Left ventricle myocardium inferior (tissue), 1 donor: ENCODE measurements around the gene DAZL. TPM values are rescaled to one million over a fixed set of nuclear protein-coding genes. Genes with fewer than 3 reads are reported as not detected.

Experiments
- DNase-seq: peaks from one replicate; pipeline ENCODE4 v3.0.0-alpha.2; 2020
- H3K27ac ChIP-seq: fragments of 200-600 bp; replicated peaks from 2 replicates; pipeline ENCODE4 v1.8.0; 2021
- H3K27me3 ChIP-seq: fragments of 200-600 bp; 2 replicates; pipeline ENCODE4 v1.8.0; 2021; ENCODE audit warnings: low read depth
- H3K36me3 ChIP-seq: fragments of 200-600 bp; 2 replicates; pipeline ENCODE4 v1.8.0; 2021
- H3K4me1 ChIP-seq: fragments of 200-600 bp; 2 replicates; pipeline ENCODE4 v1.8.0; 2021
- H3K4me3 ChIP-seq: fragments of 200-600 bp; 2 replicates; pipeline ENCODE4 v1.8.0; 2021; ENCODE audit warnings: mild to moderate bottlenecking, moderate library complexity
- H3K9me3 ChIP-seq: fragments of 200-600 bp; replicated peaks from 2 replicates; pipeline ENCODE4 v1.8.0; 2021
- intact Hi-C: fragments of 100-400 bp; cut with micrococcal nuclease; formaldehyde crosslinking; loops from one replicate; pipeline ENCODE4 v1.11.0; 2022
- total RNA-seq: library from RNA; stranded (reverse); fragmentation: NEBNext Ultra II Directional; extraction: Animal tissue kit (Norgen Biotek cat#: 25700); gene quantifications from one replicate; pipeline ENCODE4 v1.2.1, GENCODE V29; 2021
- TF ChIP-seq, protein P1 (sequence below): fragments of 200-600 bp; IDR thresholded peaks from 2 replicates; pipeline ENCODE4 v1.8.0; 2021; ENCODE audit warnings: antibody characterized with exemption, mild to moderate bottlenecking, borderline replicate concordance
- donor health status: DM: no; HTN: yes; CAD: no; lungs with severe emphysema.

DAZL gene
- total RNA-seq, 1 donor from 2014 or later, result not detected

DNA sequence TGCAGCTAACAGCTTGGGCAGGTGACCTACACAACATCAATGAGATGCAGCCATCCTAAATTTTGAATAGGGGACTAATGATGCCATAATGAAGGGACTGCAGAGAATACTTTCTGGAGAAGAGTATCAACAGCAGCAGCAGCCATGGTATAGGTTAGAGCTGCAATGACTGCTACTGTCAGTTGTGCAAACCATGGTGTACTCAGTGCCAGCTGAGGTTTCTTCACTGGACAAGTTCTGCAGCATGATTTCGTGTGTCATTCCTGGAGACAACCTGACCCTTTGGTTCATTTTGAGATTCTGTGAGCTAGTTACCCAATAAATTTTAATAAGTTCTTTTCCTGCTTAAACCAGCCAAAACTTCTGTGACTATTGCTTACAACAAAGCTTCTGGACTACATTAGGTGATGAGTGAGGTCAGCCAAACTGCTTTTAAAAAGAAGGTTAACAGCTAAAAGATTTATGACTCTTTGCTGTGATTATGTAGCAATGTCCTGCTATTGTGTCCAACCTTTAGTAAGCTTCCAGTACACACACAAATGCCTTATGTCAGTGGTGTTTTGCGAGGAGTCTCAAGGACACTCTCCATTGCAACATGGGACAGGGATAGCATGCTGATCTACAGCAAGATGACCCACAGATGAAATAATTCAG is 4.8 kb upstream of the DAZL start:
- no peak overlapping the region for H3K27ac ChIP-seq
- H3K27me3 ChIP-seq, result no peaks in the 10 kb centered on the region
- no peak overlapping the region for H3K4me3 ChIP-seq
- DNase-seq, result no peak
- no peaks in the 10 kb centered on the region for H3K4me1 ChIP-seq
- H3K9me3 ChIP-seq, result no peaks in the 10 kb centered on the region
- no peaks in the 10 kb centered on the region for H3K36me3 ChIP-seq
- intact Hi-C loops, result loop anchor here (10.0 kb wide), 1 partner anchor 425 kb away; no protein-coding TSS in a partner anchor
- TF ChIP-seq, protein P1, sequence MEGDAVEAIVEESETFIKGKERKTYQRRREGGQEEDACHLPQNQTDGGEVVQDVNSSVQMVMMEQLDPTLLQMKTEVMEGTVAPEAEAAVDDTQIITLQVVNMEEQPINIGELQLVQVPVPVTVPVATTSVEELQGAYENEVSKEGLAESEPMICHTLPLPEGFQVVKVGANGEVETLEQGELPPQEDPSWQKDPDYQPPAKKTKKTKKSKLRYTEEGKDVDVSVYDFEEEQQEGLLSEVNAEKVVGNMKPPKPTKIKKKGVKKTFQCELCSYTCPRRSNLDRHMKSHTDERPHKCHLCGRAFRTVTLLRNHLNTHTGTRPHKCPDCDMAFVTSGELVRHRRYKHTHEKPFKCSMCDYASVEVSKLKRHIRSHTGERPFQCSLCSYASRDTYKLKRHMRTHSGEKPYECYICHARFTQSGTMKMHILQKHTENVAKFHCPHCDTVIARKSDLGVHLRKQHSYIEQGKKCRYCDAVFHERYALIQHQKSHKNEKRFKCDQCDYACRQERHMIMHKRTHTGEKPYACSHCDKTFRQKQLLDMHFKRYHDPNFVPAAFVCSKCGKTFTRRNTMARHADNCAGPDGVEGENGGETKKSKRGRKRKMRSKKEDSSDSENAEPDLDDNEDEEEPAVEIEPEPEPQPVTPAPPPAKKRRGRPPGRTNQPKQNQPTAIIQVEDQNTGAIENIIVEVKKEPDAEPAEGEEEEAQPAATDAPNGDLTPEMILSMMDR, result no peak

DNA sequence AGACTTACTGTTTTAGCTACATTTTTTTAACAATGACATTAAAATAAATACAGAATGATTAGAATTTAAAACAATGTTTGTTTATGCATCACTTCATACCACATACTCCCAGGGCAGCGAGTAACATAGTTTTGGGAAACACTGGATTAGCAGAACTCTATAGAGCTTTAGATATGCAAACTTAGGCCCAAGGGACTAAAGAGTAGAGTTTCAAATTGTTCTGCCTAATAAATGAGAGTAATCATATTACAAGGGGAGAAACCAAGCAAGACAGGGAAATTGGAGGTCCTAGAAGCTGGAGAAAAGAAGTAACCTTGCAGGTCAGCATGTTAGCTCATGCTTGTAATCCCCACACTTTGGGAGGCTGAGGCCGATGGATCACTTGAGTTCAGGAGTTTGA is 3.6 kb upstream of the DAZL start:
- H3K4me3 ChIP-seq, result no peak overlapping the region
- intact Hi-C loops, result loop anchor here (10.0 kb wide), 1 partner anchor 426 kb away; no protein-coding TSS in a partner anchor
- H3K4me1 ChIP-seq, result no peaks in the 10 kb centered on the region
- H3K36me3 ChIP-seq, result no peaks in the 10 kb centered on the region
- no peak overlapping the region for H3K27ac ChIP-seq
- DNase-seq, result no peak
- H3K9me3 ChIP-seq, result no peaks in the 10 kb centered on the region
- TF ChIP-seq, protein P1, result no peak
- no peaks in the 10 kb centered on the region for H3K27me3 ChIP-seq

DNA sequence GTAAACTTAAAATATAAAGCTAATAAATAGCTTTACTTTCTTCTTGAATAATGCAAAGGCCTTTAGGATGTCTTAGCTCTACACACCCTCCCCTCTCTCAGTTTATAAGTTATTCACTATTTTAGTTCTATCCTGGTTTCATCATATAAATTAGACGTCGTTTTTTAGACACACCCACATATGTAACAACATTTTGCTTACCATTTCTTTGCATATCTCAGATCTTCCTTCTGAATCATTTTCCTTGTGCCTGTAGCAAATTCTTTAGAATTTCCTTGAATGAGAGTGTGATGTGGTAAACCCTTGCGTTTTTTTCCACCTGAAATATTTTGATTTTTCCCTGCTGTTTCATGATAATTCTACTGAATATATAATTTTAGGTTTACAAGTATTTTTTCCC is 2.5 kb upstream of the DAZL start:
- DNase-seq, result no peak
- H3K27ac ChIP-seq, result no peak overlapping the region
- TF ChIP-seq, protein P1, result no peak
- H3K4me3 ChIP-seq, result no peak overlapping the region
- H3K9me3 ChIP-seq, result no peaks in the 10 kb centered on the region
- intact Hi-C loops, result loop anchor here (10.0 kb wide), 1 partner anchor 427 kb away; no protein-coding TSS in a partner anchor
- H3K4me1 ChIP-seq, result no peaks in the 10 kb centered on the region
- no peaks in the 10 kb centered on the region for H3K36me3 ChIP-seq
- H3K27me3 ChIP-seq, result no peaks in the 10 kb centered on the region

DNA sequence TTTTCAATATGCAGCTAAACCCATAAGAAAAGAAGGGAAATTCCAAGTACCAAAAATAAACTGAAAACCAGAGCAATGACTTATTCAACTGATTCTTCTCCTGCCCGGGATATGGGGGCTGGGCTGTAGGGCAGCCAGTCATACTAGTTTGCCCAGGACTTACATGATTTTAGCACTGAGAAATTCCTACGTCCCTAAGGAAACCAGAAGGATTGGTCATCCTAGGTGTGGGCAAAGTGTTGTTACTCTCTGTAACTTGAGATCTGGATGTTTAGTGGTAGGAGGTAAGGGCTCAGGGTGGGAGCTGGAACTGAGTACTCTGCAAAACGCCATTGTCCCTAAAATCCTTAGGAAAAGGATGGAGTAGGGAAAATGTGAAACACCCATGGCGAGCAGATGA is 1.2 kb upstream of the DAZL start:
- H3K4me3 ChIP-seq, result no peak overlapping the region
- DNase-seq, result no peak
- TF ChIP-seq, protein P1, result no peak
- no peak overlapping the region for H3K27ac ChIP-seq
- no peaks in the 10 kb centered on the region for H3K27me3 ChIP-seq
- H3K9me3 ChIP-seq, result no peaks in the 10 kb centered on the region
- no peaks in the 10 kb centered on the region for H3K36me3 ChIP-seq
- peaks cover 3% of the 10 kb centered on the region for H3K4me1 ChIP-seq
- intact Hi-C loops, result loop anchor here (10.0 kb wide), 1 partner anchor 428 kb away; no protein-coding TSS in a partner anchor

DNA sequence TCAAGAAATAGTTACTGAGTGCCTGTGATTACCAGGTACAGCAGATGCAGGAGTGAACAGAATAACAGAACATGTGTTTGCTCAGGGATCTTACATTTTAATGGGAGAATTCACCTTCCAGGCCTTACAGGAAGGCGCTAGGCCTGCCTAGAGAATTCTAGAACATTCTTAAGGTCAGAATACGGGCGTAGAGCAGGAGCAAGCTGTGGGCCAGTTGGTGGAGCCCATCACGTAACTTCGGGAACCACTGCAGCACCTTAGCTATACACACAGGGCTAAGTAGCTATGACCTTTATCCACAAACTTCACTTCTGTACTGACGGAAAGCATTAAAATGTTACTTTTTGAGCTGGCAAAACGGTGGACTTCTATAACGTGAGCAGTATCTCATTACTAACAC is 743 bp upstream of the DAZL start:
- Histone ChIP-seq H3K4me3 (no peak overlapping the region), H3K27ac (no peak overlapping the region), H3K9me3 (no peaks in the 10 kb centered on the region), H3K27me3 (no peaks in the 10 kb centered on the region), H3K4me1 (peaks cover 7% of the 10 kb centered on the region), H3K36me3 (no peaks in the 10 kb centered on the region)
- no peak for DNase-seq
- intact Hi-C loops, result loop anchor here (10.0 kb wide), 1 partner anchor 429 kb away; no protein-coding TSS in a partner anchor
- TF ChIP-seq, protein P1, result no peak
